ENCODE results near the gene PARD3B.

- TF ChIP-seq CTCF (IDR thresholded peaks at IDR 0.05; ENCODE audit: low read length) (no peak), EZH2phosphoT487 (IDR thresholded peaks at IDR 0.05; ENCODE audit: low read length) (no peak), EZH2 (optimal IDR thresholded peaks at IDR 0.05; ENCODE audit: low read depth, low read length) (no peak)
Measured at GRCh38 chr2:205435970-205436369, 890.7 kb downstream of the PARD3B start.

Measured in MM.1S (cell line).